ENCODE results near the gene ZIC2.
"Not testable (repeated sequence)": the region's sequence is repeated elsewhere in the genome, so short reads cannot be mapped to it uniquely, and the experiment has no call there.

Gene ZIC2

GRCh38 chr13:100014621-100015020 lies 33.0 kb downstream of the ZIC2 start:
- no peak for DNase-seq (ENCODE audit: low read depth in 2 of 2)

- DNase-seq (ENCODE audit: low read depth in 2 of 2): no peak
Observed at GRCh38 chr13:100019780-100020356, 38.3 kb downstream of the ZIC2 start.

- DNase-seq (ENCODE audit: low read depth in 2 of 2): no peak
Observed at GRCh38 chr13:100022798-100023197, 41.2 kb downstream of the ZIC2 start.

GRCh38 chr13:100024023-100024422 lies 42.4 kb downstream of the ZIC2 start:
- DNase-seq (ENCODE audit: low read depth in 2 of 2): no peak

GRCh38 chr13:100029933-100030332 lies 48.3 kb downstream of the ZIC2 start:
- no peak for DNase-seq (ENCODE audit: low read depth in 2 of 2)

GRCh38 chr13:100032642-100033041 lies 51.1 kb downstream of the ZIC2 start:
- not testable (repeated sequence) for DNase-seq (ENCODE audit: low read depth in 2 of 2)

GRCh38 chr13:100035936-100036335 lies 54.4 kb downstream of the ZIC2 start:
- no peak for DNase-seq (ENCODE audit: low read depth in 2 of 2)
